ENCODE results near the gene ADGRV1. TPM values are rescaled to one million over a fixed set of nuclear protein-coding genes. Genes with fewer than 3 reads are reported as not detected.
A peak's percentile ranks its signal among the peaks of the same experiment; 100 is the strongest.

ADGRV1 gene
- total RNA-seq, 2 donors from 2014 or later: 16.4 to 20.9 TPM

DNA sequence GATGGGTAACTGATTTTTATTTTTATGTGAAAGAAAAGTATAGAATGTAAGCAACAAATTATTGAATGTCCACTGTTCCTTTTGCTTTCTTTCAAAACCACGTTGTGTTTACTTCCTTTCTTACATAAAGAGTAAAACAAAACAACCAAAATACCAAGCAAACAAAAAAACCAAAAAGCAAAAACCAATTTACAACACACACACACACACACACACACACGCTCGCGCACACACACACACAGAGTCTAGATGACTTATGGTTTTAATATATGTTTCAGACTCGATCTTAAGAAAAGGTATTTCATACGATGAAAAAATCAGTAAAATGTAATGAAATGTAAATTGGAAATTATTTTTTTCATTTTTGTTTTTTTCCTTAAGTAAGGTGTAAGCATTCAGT is 80.3 kb downstream of the ADGRV1 start:
- H3K9me3 ChIP-seq: no peaks in the 10 kb centered on the region
- H3K27me3 ChIP-seq (replicated peaks; ENCODE audit: insufficient read depth): no peaks in the 10 kb centered on the region
- 73% methylated on average over 6 of the region's 6 CpGs for WGBS
- no peaks in the 10 kb centered on the region for H3K36me3 ChIP-seq
- TF ChIP-seq POLR2AphosphoS5 (IDR thresholded peaks at IDR 0.05): no peak
- TF ChIP-seq CTCF (IDR thresholded peaks at IDR 0.05): no peak
- H3K27ac ChIP-seq: no peak overlapping the region
- H3K4me3 ChIP-seq: no peak overlapping the region
- H3K4me1 ChIP-seq (replicated peaks): no peaks in the 10 kb centered on the region
- intact Hi-C loops (cut with DNase I): no loop called here
- no peak for DNase-seq (ENCODE audit: low spot score)

GRCh38 chr5:90640484-90641059 is 82.0 kb downstream of the ADGRV1 start:
- peak; percentile 11 for DNase-seq (ENCODE audit: low spot score)
- no peak overlapping the region for H3K27ac ChIP-seq

GRCh38 chr5:90641528-90641927 is 82.9 kb downstream of the ADGRV1 start:
- no peaks in the 10 kb centered on the region for H3K9me3 ChIP-seq
- H3K27me3 ChIP-seq (replicated peaks; ENCODE audit: insufficient read depth): no peaks in the 10 kb centered on the region
- no peak overlapping the region for H3K27ac ChIP-seq
- no peaks in the 10 kb centered on the region for H3K4me1 ChIP-seq (replicated peaks)
- H3K4me3 ChIP-seq: no peak overlapping the region
- no peak for DNase-seq (ENCODE audit: low spot score)
- TF ChIP-seq POLR2AphosphoS5 (IDR thresholded peaks at IDR 0.05): no peak
- TF ChIP-seq POLR2A (IDR thresholded peaks at IDR 0.05): no peak
- TF ChIP-seq CTCF (IDR thresholded peaks at IDR 0.05): no peak
- no peaks in the 10 kb centered on the region for H3K36me3 ChIP-seq
- intact Hi-C loops (cut with DNase I): no loop called here
- 66% methylated on average over 3 of the region's 3 CpGs for WGBS

More at GRCh38 chr5:90640484-90641059, 82.0 kb downstream of the ADGRV1 start:
- no peak overlapping the region for H3K4me3 ChIP-seq
- H3K9me3 ChIP-seq: no peaks in the 10 kb centered on the region
- 31% methylated on average over 5 of the region's 5 CpGs for WGBS
- no peaks in the 10 kb centered on the region for H3K4me1 ChIP-seq (replicated peaks)
- intact Hi-C loops (cut with DNase I): no loop called here
- no peaks in the 10 kb centered on the region for H3K36me3 ChIP-seq
- no peak for TF ChIP-seq CTCF (IDR thresholded peaks at IDR 0.05)
- no peak for TF ChIP-seq POLR2A (IDR thresholded peaks at IDR 0.05)
- no peak for TF ChIP-seq POLR2AphosphoS5 (IDR thresholded peaks at IDR 0.05)
- H3K27me3 ChIP-seq (replicated peaks; ENCODE audit: insufficient read depth): no peaks in the 10 kb centered on the region

GRCh38 chr5:90642706-90643229 is 84.2 kb downstream of the ADGRV1 start:
- Histone ChIP-seq H3K4me1 (replicated peaks) (no peaks in the 10 kb centered on the region), H3K4me3 (no peak overlapping the region), H3K27ac (no peak overlapping the region), H3K36me3 (no peaks in the 10 kb centered on the region), H3K27me3 (replicated peaks; ENCODE audit: insufficient read depth) (no peaks in the 10 kb centered on the region), H3K9me3 (no peaks in the 10 kb centered on the region)
- TF ChIP-seq CTCF (IDR thresholded peaks at IDR 0.05) (no peak), POLR2A (IDR thresholded peaks at IDR 0.05) (no peak), POLR2AphosphoS5 (IDR thresholded peaks at IDR 0.05) (no peak)
- 67% methylated on average over 4 of the region's 4 CpGs for WGBS
- intact Hi-C loops (cut with DNase I): no loop called here
- no peak for DNase-seq (ENCODE audit: low spot score)

DNA sequence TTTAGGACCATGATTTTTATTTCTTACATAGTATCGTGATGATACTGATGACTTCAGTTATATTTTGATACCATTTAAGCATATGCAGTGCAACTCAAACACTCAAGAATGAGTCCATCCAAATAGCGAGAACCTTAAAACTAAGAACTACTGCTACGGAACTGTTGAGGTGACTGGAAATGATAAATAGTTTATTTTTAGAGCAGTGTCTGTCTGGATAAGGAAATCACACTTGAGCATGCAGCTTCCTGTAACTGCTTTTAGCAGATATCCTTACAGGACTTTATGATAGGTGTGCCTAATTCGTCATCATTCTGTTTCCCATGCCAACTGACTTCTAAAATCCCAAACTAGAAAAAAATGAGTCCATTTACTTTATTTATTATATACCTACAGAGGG is 85.5 kb downstream of the ADGRV1 start:
- no peak for DNase-seq (ENCODE audit: low spot score)
- H3K4me3 ChIP-seq: no peak overlapping the region
- H3K36me3 ChIP-seq: no peaks in the 10 kb centered on the region
- no peak overlapping the region for H3K27ac ChIP-seq
- 82% methylated on average over 4 of the region's 4 CpGs for WGBS
- H3K9me3 ChIP-seq: no peaks in the 10 kb centered on the region
- H3K27me3 ChIP-seq (replicated peaks; ENCODE audit: insufficient read depth): no peaks in the 10 kb centered on the region
- TF ChIP-seq POLR2AphosphoS5 (IDR thresholded peaks at IDR 0.05) (no peak), CTCF (IDR thresholded peaks at IDR 0.05) (no peak), POLR2A (IDR thresholded peaks at IDR 0.05) (no peak)
- intact Hi-C loops (cut with DNase I): no loop called here
- H3K4me1 ChIP-seq (replicated peaks): no peaks in the 10 kb centered on the region

Data from prostate gland (tissue), 2 donors.